ENCODE measurements around the gene HDAC5. TPM values are rescaled to one million over a fixed set of nuclear protein-coding genes. Genes with fewer than 3 reads are reported as not detected.

Gene HDAC5
- total RNA-seq, 1 donor from 2014 or later: 55.3 TPM

DNA sequence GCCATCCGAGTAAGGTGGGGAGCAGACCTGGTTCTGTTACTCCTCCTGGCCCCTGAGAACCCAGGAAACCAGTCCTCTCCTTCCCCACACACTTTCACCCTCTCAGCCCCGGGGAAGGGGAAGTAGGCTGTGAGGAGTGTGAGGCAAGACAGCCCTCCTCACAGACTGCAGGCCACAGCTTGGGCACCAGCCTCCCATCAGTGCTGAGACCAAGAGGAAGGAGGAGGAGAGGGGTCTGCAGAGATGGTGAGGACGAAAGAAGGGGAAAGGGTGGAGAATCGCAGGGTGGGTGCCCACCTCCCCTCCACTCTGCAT is 45.9 kb downstream of the HDAC5 start:
- Histone ChIP-seq H3K4me3 (no peak overlapping the region), H3K36me3 (peaks cover 78% of the 10 kb centered on the region), H3K4me1 (peaks cover 7% of the 10 kb centered on the region), H3K27ac (peak overlapping the region; percentile 36), H3K27me3 (no peaks in the 10 kb centered on the region), H3K9me3 (no peaks in the 10 kb centered on the region)
- TF ChIP-seq CTCF (IDR thresholded peaks at IDR 0.05): no peak
- DNase-seq (peak; percentile 57), ATAC-seq (peak; percentile 79)
- intact Hi-C loops (cut with DNase I): no loop called here

- no peaks in the 10 kb centered on the region for H3K27me3 ChIP-seq
- peak overlapping the region; percentile 36 for H3K27ac ChIP-seq
- H3K9me3 ChIP-seq: no peaks in the 10 kb centered on the region
- peaks cover 13% of the 10 kb centered on the region for H3K4me1 ChIP-seq
- intact Hi-C loops (cut with DNase I): no loop called here
- no peak for TF ChIP-seq CTCF (IDR thresholded peaks at IDR 0.05)
- no peak for DNase-seq
- H3K36me3 ChIP-seq: peaks cover 72% of the 10 kb centered on the region
- no peak for ATAC-seq
- H3K4me3 ChIP-seq: no peak overlapping the region
Observed at GRCh38 chr17:44076716-44077594, 46.5 kb downstream of the HDAC5 start.

DNA sequence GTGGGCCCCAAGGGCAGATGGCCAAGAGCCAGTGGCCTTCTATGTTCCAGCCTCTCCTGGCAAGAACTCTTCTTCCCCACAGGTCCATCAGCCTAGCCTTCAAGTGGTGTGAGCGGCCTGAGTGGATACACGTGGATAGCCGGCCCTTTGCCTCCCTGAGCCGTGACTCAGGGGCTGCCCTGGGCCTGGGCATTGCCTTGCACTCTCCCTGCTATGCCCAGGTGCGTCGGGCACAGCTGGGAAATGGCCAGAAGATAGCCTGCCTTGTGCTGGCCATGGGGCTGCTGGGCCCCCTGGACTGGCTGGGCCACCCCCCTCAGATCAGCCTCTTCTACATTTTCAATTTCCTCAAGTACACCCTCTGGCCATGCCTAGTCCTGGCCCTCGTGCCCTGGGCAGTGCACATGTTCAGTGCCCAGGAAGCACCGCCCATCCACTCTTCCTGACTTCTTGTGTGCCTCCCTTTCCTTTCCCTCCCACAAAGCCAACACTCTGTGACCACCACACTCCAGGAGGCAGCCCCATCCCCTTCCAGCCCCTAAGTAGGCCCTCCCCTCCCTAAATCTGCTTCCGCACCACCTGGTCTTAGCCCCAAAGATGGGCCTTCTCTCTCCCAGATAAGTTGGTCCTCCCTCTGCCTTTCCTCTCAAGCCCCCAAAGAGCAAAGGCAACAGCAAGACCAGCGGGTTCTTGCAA is 47.7 kb downstream of the HDAC5 start:
- Histone ChIP-seq H3K27me3 (no peaks in the 10 kb centered on the region), H3K4me3 (no peak overlapping the region), H3K36me3 (peaks cover 66% of the 10 kb centered on the region), H3K4me1 (peaks cover 21% of the 10 kb centered on the region), H3K27ac (no peak overlapping the region), H3K9me3 (no peaks in the 10 kb centered on the region)
- intact Hi-C loops (cut with DNase I): no loop called here
- no peak for DNase-seq
- TF ChIP-seq CTCF (IDR thresholded peaks at IDR 0.05): no peak
- no peak for ATAC-seq

DNA sequence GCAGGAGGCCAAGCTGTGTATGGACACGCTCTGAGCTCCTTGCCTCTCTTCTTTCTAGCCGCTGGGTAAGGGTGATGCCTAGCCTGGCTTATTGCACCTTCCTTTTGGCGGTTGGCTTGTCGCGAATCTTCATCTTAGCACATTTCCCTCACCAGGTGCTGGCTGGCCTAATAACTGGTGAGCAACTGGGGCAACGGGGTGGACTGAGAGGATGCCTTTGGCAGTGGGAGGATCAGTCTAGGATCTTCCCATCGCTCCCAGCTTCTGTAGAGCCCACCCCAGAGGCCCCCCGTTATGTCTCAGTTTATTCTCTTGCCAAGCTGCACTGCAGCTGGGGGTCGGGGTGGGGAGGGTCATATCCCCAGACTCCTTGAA is 48.5 kb downstream of the HDAC5 start:
- intact Hi-C loops (cut with DNase I): no loop called here
- no peak for DNase-seq
- Histone ChIP-seq H3K4me1 (peaks cover 24% of the 10 kb centered on the region), H3K4me3 (no peak overlapping the region), H3K9me3 (no peaks in the 10 kb centered on the region), H3K27ac (no peak overlapping the region), H3K36me3 (peaks cover 58% of the 10 kb centered on the region), H3K27me3 (no peaks in the 10 kb centered on the region)
- ATAC-seq: no peak
- TF ChIP-seq CTCF (IDR thresholded peaks at IDR 0.05): no peak

- no peak for ATAC-seq
Observed at GRCh38 chr17:44074231-44074910, 49.1 kb downstream of the HDAC5 start.

More at GRCh38 chr17:44074231-44074910, 49.1 kb downstream of the HDAC5 start:
- Histone ChIP-seq H3K4me3 (no peak overlapping the region), H3K9me3 (no peaks in the 10 kb centered on the region), H3K27me3 (no peaks in the 10 kb centered on the region), H3K4me1 (peaks cover 25% of the 10 kb centered on the region), H3K36me3 (peaks cover 52% of the 10 kb centered on the region), H3K27ac (no peak overlapping the region)
- TF ChIP-seq CTCF (IDR thresholded peaks at IDR 0.05): no peak
- DNase-seq: no peak
- intact Hi-C loops (cut with DNase I): no loop called here
